Gastroesophageal sphincter (tissue), 4 donors: ENCODE data around the gene NCOR2. TPM values are rescaled to one million over a fixed set of nuclear protein-coding genes. Genes with fewer than 3 reads are reported as not detected.

Experiments
- ATAC-seq: fragments of 150-250 bp; one replicate; pipeline ENCODE4 v1.9.1; 2016; ENCODE audit warnings: mild to moderate bottlenecking, moderate library complexity
- H3K27ac ChIP-seq, 4 donors: fragments of 200-600 bp; sonication (generic) in 3 of 4; 1 replicate in 3 of 4; 2 replicates in 1 of 4; pipeline ENCODE4 v1.5.1; 2016 to 2019
- H3K27me3 ChIP-seq: fragments of 200-600 bp; sonication (generic); one replicate; pipeline ENCODE4 v1.5.1; 2019
- H3K36me3 ChIP-seq, 2 donors: fragments of 200-600 bp; sonication (generic); one replicate each; pipeline ENCODE4 v1.5.1; 2019; ENCODE audit warnings: control low read depth in 1 of 2
- H3K4me1 ChIP-seq, 3 donors: fragments of 200-600 bp; sonication (generic); 1 replicate in 2 of 3; 2 replicates in 1 of 3; pipeline ENCODE4 v1.5.1; 2016 to 2019; ENCODE audit warnings: control low read depth in 2 of 3
- H3K4me3 ChIP-seq, 2 donors: fragments of 200-600 bp; sonication (generic); one replicate each; pipeline ENCODE4 v1.5.1; 2019; ENCODE audit warnings: mild to moderate bottlenecking in 1 of 2, moderate library complexity in 1 of 2
- H3K9me3 ChIP-seq, 3 donors: fragments of 200-600 bp; sonication (generic); one replicate each; pipeline ENCODE4 v1.5.1; 2017 to 2019; ENCODE audit warnings: control low read depth in 2 of 3
- EP300 ChIP-seq: sonication (generic); formaldehyde crosslinking; IDR thresholded peaks from one replicate; pipeline ENCODE4 v1.6.1; 2017; ENCODE audit warnings: antibody characterized with exemption, mild to moderate bottlenecking
- POLR2A ChIP-seq, 2 donors: fragments of 450-650 bp; IDR thresholded peaks; one replicate each; pipeline ENCODE4 v1.6.1; 2017; ENCODE audit warnings: antibody characterized with exemption in 2 of 2, mild to moderate bottlenecking in 2 of 2, moderate library complexity in 1 of 2
- POLR2AphosphoS5 ChIP-seq: sonication (generic); formaldehyde crosslinking; IDR thresholded peaks from one replicate; pipeline ENCODE4 v1.6.1; 2017; ENCODE audit warnings: antibody characterized with exemption
- WGBS, 2 donors: methylation state at CpG; one replicate each; pipeline ENCODE4 v1.1.5; 2018; ENCODE audit warnings: low coverage in 1 of 2; 5-methylcytosine and 5-hydroxymethylcytosine counted together
- total RNA-seq, 4 donors: library from RNA; depleted of rRNA; stranded (reverse); fragments of >200 nt; gene quantifications; one replicate each; pipeline ENCODE4 v1.1.0, GENCODE V29; 2016
- TF ChIP-seq, protein P1 (sequence below), 4 experiments: fragments of 200-600 bp in 2 of 4; fragments of 450-650 bp in 2 of 4; sonication (generic) in 1 of 4; IDR thresholded peaks; one replicate each; pipeline ENCODE4 v1.5.1; 2017 to 2019; ENCODE audit warnings: antibody characterized with exemption in 4 of 4, mild to moderate bottlenecking in 2 of 4, moderate library complexity in 2 of 4

NCOR2 gene
- total RNA-seq, 4 donors from 2014 or later, result 67.2 to 148 (median 105) TPM

DNA sequence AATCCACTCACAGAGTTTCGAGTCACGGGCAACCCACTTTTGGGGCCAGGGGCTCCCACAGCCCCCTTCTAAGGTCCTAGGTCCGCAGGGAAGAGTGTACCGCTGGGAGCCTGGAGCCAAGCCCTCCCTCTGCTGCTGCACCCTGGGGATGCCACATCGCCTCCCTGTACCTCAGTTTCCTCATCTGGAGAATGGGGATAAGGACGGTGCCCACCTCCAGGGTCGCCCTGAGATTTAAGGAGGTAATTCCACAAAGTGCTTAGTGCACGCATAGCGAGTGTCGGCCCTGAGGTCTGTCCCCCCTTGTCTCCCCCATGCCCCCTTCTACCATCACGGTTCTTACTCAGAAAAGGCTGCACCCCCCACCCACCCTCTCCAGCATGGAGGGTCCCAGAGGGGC lies 35.5 kb downstream of the NCOR2 start:
- TF ChIP-seq POLR2AphosphoS5 (no peak), EP300 (no peak), POLR2A (IDR thresholded peaks at IDR 0.05) (no peak)
- TF ChIP-seq, protein P1, sequence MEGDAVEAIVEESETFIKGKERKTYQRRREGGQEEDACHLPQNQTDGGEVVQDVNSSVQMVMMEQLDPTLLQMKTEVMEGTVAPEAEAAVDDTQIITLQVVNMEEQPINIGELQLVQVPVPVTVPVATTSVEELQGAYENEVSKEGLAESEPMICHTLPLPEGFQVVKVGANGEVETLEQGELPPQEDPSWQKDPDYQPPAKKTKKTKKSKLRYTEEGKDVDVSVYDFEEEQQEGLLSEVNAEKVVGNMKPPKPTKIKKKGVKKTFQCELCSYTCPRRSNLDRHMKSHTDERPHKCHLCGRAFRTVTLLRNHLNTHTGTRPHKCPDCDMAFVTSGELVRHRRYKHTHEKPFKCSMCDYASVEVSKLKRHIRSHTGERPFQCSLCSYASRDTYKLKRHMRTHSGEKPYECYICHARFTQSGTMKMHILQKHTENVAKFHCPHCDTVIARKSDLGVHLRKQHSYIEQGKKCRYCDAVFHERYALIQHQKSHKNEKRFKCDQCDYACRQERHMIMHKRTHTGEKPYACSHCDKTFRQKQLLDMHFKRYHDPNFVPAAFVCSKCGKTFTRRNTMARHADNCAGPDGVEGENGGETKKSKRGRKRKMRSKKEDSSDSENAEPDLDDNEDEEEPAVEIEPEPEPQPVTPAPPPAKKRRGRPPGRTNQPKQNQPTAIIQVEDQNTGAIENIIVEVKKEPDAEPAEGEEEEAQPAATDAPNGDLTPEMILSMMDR (IDR thresholded peaks at IDR 0.05), result no peak
- H3K27me3 ChIP-seq, result no peaks in the 10 kb centered on the region
- WGBS, 2 donors, result 86 to 100% methylated on average over 1 to 9 of the region's 11 CpGs
- H3K4me3 ChIP-seq, result no peak overlapping the region
- H3K27ac ChIP-seq, result peak overlapping the region in 2 of 4 donors; percentile 54 to 62
- ATAC-seq, result no peak
- H3K9me3 ChIP-seq, result no peaks in the 10 kb centered on the region
- peaks cover 0 to 63% (median 8%) of the 10 kb centered on the region in 3 donors for H3K4me1 ChIP-seq
- H3K36me3 ChIP-seq, result peaks cover 0 to 8% of the 10 kb centered on the region in 2 donors

DNA sequence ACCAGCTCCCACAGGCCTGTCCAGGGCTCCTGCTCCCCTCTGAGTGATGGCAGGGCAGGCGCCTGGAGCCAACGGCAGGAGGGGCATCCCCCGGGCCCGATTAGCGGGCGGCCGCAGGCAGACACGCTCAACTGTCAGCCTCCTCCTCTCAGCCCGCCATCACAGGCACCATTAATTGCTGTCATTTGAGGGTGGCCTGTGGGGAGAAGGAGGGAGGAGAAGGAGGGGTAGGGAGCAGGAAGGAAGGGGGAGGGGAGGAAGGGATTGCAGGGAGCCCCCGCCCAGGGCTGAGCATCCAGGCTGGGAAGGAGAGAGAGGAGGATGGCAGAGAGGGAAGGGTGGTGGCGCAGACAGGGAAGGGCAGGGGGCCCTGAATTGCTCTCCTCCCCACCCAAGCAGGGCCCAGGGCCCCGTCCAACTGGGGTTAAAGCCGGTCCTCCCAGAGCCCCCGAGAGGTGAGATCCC lies 36.1 kb downstream of the NCOR2 start:
- H3K36me3 ChIP-seq, result peaks cover 0 to 8% of the 10 kb centered on the region in 2 donors
- H3K4me1 ChIP-seq, result peaks cover 0 to 64% (median 7%) of the 10 kb centered on the region in 3 donors
- TF ChIP-seq EP300 (no peak), POLR2A (IDR thresholded peaks at IDR 0.05) (no peak), POLR2AphosphoS5 (no peak)
- TF ChIP-seq, protein P1 (IDR thresholded peaks at IDR 0.05), result no peak
- no peak overlapping the region for H3K4me3 ChIP-seq
- ATAC-seq, result no peak
- no peaks in the 10 kb centered on the region for H3K27me3 ChIP-seq
- no peaks in the 10 kb centered on the region for H3K9me3 ChIP-seq
- peak overlapping the region in 3 of 4 donors; percentile 34 to 62 (median 54) for H3K27ac ChIP-seq
- 35 to 56% methylated on average over 2 to 4 of the region's 14 CpGs for WGBS, 2 donors

DNA sequence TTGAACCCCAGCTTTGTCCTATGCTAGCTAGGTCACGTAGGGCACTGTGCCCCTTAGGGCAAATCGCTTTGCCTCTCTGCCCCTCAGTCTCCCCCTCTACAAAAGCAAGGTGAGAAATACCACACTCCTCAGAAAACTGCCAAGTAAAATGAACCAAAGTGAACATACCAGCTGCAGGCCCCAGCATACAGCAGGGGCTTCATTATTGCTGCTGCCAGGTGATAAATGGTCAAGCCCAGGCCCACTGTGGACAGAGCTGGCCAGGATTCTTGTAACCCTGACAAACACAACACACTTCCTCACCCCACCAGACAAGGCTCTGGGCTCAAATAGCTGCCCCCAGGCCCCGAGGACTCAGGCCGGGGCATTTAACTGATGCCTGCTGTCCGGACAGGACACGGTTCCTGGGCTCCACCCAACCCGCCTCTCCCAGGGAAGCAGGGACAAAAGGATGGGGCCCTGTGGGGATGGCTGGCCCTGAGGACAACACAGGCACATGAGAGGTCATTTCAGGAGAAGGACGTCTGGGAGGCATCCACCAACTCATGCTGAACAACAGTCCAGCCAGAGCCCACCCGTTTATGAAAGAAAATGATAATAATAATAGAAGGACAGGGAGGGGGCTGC lies 36.7 kb downstream of the NCOR2 start:
- TF ChIP-seq POLR2A (IDR thresholded peaks at IDR 0.05) (no peak), EP300 (no peak), POLR2AphosphoS5 (no peak)
- TF ChIP-seq, protein P1 (IDR thresholded peaks at IDR 0.05), result no peak
- ATAC-seq, result no peak
- peaks cover 0 to 70% (median 7%) of the 10 kb centered on the region in 3 donors for H3K4me1 ChIP-seq

DNA sequence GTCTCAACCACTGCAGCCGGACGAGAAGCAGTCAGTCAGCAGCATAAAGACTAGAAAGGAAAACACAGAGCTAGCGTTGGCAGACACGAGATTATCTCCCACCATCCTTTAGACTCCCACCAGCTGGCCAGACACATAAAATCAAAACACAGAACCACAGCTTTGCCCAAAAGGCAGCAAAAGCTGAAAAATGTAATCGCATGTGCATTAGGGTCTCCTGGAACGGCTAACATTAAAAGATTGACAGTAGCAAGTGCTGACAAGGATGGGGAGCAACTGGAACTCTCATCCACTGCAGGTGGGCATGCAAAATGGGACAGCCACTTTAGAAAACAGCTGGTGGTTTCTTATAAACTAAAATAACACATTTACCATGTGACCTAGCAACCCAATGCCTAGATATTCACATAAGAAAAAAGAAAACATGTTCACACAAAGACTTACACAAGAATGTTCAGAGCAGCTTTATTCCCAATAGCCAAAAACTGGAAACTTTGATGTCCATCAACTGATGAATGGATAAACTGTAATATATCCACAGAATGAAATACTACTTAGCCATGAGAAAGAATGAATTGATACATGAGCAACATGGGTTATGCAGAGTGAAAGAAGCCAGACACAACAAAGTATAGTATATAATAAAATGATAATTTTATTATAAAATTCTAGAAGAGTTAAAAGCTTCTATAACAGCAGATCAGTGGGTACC lies 37.7 kb downstream of the NCOR2 start:
- H3K27ac ChIP-seq, result no peak overlapping the region
- peaks cover 0 to 5% of the 10 kb centered on the region in 2 donors for H3K36me3 ChIP-seq
- peaks cover 0 to 80% (median 7%) of the 10 kb centered on the region in 3 donors for H3K4me1 ChIP-seq
- H3K4me3 ChIP-seq, result no peak overlapping the region
- H3K27me3 ChIP-seq, result no peaks in the 10 kb centered on the region
- WGBS, 2 donors, result 83 to 95% methylated on average over 3 to 6 of the region's 6 CpGs
- TF ChIP-seq POLR2A (IDR thresholded peaks at IDR 0.05) (no peak), POLR2AphosphoS5 (no peak), EP300 (no peak)
- TF ChIP-seq, protein P1 (IDR thresholded peaks at IDR 0.05), result no peak
- no peak for ATAC-seq
- no peaks in the 10 kb centered on the region for H3K9me3 ChIP-seq

More for the DNA sequence above, 36.7 kb downstream of the NCOR2 start:
- Histone ChIP-seq H3K4me3 (no peak overlapping the region), H3K27me3 (no peaks in the 10 kb centered on the region), H3K36me3 (peaks cover 0 to 8% of the 10 kb centered on the region in 2 donors), H3K9me3 (no peaks in the 10 kb centered on the region), H3K27ac (peak overlapping the region in 3 of 4 donors; percentile 34 to 62 (median 54))
- 20% methylated on average over 1 of the region's 9 CpGs; no CpG with 5 or more reads in 1 of the 2 donors for WGBS, 2 donors
